HG03575 (cell line): Measurements from ENCODE around the gene MYH10.

ENCODE experiments used
- ATAC-seq: cut with Tn5 transposase; IDR thresholded peaks from one replicate; pipeline ENCODE4 v1.9.1; 2021; ENCODE audit not compliant: unreplicated experiment, insufficient number of reproducible peaks, low FRiP score; ENCODE audit errors: extremely low read depth

The MYH10 gene

DNA sequence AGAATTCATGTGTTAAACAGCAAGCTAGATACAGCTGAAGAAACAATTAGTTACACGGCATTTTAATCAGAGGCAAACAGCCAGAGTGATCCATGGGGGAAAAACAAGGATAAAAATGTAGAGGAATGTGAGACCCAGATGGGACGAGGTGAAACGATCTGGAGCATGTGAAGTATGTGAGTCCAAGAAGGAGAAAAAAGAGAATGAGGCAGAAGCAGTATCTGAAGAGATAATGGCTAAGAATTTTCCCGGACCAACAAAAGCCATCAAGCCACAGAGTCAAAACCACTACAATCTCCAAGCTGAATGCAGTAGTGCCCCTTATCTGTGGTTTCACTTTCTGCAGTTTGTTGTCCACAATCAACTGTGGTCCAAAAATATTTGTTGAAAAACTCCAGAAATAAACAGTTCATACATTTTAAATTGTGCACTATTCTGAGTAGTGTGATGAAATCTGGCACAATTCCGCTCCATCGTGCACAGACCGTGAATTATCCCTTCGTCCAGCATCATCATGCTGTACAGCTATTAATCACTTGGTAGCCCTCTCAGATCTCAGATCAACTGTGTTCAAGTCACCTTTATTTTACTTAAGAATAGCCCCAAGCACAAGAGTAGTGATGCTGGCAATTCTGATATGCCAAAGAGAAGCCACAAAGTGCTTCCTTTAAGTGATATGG, 18.8 kb downstream of the MYH10 start:
- ATAC-seq, result no peak

DNA sequence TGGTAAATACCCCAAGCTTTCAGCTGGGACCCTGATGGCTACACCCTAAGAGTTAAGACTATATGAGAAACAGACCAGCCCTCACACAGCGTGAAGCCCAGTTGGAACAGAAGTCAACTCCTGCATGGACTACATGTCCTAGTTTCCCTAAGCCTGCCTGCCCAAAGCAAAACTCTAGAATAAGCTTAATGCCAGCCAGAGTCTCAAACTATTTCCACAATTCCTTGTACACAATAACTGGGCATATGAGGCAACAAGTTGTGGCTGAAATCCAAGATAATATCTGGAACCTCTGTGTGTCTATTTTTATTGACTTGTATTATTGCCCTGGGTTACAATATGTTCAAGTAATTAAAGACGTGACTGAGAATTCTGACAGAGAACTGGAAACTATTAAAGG, 19.4 kb downstream of the MYH10 start:
- ATAC-seq, result no peak

DNA sequence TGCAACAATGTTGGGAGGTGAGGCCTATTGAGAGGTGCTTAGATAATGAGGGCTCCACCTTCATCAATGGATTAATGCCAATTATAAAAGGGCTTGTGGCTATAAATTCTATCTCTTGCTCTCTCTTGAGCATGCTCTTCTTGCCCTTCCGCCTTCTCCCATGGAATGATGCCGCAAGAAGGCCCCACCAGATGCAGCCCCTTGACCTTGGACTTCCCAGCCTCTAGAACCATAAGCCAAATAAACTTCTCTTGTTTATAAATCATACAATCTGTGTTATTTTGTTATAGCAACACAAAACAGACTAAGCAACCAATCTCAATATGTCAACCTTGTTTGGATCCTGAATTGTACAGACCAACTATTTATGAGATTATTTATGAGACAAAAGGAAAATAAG, 20.0 kb downstream of the MYH10 start:
- ATAC-seq, result no peak

DNA sequence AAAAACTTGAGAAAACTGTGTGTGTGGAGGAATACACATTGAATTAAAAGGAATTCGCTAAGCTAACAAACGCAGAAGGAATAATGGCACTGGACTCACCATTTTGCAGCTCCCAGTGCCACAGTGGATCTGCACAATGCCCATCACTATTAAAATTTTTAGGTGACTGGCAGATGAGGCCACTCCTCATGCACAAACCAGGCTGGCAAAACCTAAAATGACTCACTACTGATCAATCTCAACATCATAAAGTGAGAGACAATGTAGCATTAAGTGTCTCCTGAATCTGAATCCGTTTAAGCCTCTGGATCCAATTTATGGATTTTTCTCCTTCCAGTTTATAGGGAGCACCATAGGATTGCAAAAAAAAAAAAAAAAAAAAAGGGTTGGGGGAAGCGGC, 20.6 kb downstream of the MYH10 start:
- ATAC-seq, result no peak

DNA sequence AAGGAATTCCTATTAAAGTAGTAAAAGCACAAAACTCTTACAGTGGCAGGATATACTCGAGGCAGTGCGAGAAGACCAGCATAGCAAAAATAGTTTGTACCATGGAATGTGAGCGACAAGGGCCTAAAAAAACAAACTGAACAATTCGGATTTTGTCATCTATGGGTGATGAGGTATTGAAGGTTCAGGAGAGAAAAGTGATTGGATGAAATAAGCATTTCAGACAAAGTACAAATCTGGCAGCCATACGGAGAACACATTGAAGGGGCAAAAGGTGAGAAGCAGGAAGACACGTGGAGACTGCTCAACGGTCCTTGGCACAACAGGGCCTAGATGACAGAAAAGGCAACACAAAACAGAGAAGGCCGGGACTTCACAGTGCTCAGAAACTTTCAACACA, 22.5 kb downstream of the MYH10 start:
- ATAC-seq, result no peak

- ATAC-seq, result no peak
Observed at GRCh38 chr17:8606401-8606800, 24.1 kb downstream of the MYH10 start.

DNA sequence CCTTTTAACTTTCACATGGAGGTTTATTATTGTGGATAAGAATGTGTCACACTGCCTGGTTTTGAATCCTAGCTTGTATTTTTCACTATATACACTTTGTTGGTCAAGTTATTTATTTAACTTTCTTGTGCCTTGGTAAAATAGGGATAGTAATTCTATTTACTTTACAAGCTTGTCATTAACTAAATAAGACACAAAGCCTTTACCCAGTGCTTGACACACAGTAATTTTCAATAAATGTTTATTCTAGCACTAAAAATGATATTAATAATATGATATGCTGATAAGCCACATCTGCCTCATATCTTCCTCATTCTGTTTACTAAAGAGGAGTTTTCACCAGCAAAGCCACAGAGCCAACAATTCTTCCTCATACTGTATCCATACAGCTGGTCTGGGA, 27.8 kb downstream of the MYH10 start:
- no peak for ATAC-seq

- no peak for ATAC-seq
Observed at GRCh38 chr17:8599351-8600011, 31.0 kb downstream of the MYH10 start.

DNA sequence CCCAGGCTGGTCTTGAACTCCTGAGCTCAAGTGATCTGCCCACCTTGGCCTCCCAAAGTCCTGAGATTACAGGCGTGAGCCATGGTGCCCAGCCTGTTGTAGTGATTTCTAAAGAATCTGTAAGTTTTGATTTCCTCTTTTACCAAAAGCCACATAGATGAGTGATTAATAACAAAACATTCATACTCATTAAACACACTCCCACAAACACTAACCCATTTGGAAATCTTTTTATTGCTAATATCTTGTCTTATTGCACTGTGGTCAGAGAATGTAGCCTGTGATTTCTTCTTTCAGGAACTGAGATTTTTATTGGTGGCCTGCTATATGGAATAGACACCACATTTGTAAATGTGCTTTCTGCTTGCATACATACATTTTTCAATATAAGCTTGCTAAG, 31.6 kb downstream of the MYH10 start:
- ATAC-seq, result no peak

GRCh38 chr17:8593830-8594229, 36.7 kb downstream of the MYH10 start:
- ATAC-seq, result no peak

DNA sequence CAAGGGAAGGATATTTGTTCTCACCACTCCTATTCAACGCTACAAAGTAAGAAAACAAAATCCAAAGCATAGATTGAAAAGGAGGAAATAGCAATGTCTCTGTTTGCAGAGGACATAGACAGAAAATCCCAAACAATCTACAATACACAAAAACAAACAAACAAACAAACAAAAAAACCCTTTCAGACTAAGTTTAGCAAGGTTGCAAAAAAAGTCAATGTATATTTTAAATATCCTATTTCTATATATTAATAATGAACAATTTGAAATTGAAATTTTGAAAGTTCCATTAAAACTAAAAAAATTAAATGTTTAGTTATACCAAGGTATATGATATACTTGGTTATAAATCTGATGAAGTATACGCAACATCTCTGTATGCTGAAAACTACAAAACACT, 37.2 kb downstream of the MYH10 start:
- ATAC-seq, result no peak

DNA sequence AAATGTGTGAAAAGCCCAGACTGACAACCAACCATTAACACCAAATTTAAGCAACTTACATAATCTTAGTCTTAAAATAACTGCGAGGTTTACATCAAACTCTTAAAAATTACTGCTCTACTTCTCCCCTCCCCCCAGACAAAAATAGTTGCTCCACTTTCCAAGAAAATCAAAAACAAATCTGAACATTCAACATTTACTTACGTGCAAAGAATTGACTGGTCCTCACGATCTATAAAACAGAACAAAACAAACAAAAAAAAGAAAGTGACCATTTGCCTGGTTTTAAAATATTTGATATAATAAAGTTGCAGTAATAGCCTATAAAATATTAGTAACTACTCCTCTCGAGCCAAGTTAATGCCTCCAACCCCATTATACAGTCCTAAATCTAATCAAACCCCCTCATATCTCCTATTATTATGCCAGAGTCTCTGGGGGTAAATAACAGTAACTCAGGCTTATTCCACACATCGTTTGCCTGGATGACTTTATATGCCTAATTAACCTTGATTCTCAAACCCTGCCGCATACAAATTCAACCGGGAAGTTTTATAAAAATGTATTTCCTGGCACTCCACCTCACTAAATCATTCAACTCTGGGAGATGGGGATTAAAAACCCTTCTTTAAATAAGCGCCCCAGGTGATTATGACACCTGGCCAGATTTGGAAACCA, 41.5 kb downstream of the MYH10 start:
- no peak for ATAC-seq

DNA sequence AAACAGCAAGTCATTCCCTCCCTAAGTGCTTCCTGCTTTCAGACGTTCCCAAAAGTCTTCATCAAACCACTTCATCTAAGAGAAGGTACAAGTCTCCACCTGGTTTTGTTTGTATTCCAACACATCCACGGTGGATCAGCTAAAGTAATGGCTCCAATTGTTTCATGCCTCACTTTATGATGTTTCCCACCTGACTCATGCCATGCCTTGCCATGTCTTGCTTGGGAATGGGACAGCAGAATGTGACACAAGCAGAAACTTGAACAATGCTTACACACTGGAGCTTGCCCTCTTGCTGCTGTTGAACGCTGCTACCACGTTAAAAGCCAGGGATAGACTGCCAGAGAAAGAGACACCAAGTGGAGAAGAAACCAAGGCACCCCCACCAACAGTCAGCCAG, 43.8 kb downstream of the MYH10 start:
- ATAC-seq, result no peak

DNA sequence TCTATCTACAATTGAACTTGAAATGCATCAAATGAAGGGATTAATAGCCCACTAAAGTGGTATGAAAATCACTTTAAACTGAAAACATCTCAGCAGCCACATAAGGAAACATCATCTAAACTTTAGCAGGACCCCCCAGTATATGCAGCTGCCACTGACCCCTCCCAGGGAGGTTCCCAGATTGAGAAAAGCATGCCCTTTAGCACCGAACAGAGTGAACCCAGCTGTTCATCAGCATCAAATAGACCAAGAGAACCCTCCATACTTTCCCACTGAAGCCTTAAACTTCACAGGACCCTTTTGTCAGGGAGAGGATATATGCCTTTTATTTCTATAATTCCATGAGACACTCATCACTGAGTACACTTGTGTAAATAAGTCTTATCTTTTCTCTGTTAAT, 44.6 kb downstream of the MYH10 start:
- ATAC-seq, result no peak

DNA sequence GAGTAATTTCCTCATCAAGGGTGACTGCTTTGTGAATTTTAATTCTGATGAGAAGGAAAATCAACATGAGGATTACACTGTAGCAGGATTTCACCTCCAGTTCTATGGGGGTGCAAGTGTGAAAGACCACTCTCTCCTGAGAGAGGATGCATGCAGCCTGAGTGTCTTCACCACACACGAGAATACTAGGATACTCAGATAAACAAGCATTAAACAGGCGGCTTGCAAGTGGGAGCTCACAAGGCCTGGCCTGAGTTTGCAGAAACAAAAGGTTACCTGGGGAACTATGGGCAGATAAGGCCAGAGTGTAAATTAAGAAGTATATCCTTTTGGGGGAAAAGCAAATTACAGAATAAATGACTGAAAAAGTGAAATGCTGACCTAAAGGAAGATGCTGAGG, 46.6 kb downstream of the MYH10 start:
- no peak for ATAC-seq

GRCh38 chr17:8580952-8581658, 49.4 kb downstream of the MYH10 start:
- no peak for ATAC-seq

DNA sequence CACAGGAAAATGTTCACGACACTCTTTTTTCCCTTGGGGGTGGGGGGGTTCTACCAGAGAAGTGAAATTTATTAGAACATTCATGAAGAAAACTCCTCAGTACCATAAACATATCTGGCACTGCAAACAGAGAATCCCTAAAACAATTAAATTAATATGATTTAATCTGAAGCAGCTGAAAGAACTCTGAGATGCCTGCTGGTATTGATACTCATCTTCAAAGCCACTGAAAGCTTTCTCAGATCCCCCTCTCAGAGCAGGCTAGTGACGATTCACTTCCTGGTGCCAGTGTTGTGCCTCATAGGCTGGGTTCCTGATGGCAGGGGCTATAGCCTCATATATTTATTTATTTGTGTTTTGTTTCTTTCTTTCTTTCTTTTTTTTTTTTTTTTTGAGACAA, 52.7 kb downstream of the MYH10 start:
- ATAC-seq, result no peak

DNA sequence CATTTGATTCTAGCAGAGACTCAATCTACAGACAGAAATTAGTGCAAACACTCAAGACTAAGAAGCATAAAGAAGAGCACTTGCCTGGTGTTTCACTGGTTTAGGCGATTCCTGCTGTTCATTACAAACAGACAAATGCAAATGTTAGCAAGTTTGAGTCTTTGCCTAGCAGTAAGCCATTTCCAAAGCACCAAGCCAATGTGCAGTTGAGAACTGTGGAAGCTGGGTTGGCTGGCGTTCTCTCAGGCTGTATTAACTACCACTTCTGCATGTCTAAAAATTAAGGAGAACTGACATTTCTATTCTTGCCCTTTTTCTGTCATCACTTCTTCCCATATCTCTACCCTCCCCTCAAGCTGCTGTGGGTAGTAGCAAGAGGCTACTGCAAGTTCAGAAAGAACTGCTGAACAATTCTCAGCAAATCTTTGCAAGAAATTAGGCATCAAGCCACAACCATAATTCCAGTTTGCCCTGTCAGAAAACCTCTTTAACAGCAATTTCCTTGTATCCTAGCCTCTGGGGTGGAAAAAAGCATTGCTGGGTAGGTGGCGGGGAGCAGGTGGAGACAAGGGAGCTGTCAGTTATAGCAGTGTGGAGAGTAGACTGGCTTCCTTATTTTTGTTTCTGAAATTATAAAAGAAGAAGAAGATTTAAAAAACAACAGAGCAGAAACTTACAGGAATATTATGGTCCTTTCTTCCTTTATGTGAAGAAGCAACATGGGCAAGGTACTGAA, 53.8 kb downstream of the MYH10 start:
- ATAC-seq, result no peak

GRCh38 chr17:8574687-8575086, 55.8 kb downstream of the MYH10 start:
- no peak for ATAC-seq
